Central memory CD8-positive, alpha-beta T cell (primary cell): ENCODE measurements around the gene OTOS.

Experiments
- ATAC-seq: fragments of 150-1000 bp; cut with Tn5 transposase; replicated peaks from 2 replicates; pipeline ENCODE4 v1.10.0; 2022; ENCODE audit warnings: mild to moderate bottlenecking, moderate FRiP score, moderate number of reproducible peaks; ENCODE audit not compliant: poor library complexity, severe bottlenecking; ENCODE audit errors: extremely low read depth
- DNase-seq, 2 donors: peaks; one replicate each; pipeline ENCODE4 v3.0.0; 2021; ENCODE audit warnings: low spot score in 2 of 2
- H3K27ac Mint-ChIP-seq: one replicate; pipeline ENCODE4 v1.8.0; 2022; ENCODE audit warnings: low read depth, mild to moderate bottlenecking, moderate library complexity, mixed read lengths
- H3K27me3 Mint-ChIP-seq: one replicate; pipeline ENCODE4 v1.8.0; 2022; ENCODE audit warnings: mixed read lengths
- H3K36me3 Mint-ChIP-seq: one replicate; pipeline ENCODE4 v1.8.0; 2022; ENCODE audit warnings: mild to moderate bottlenecking, moderate library complexity, mixed read lengths; ENCODE audit not compliant: insufficient read depth
- H3K4me1 Mint-ChIP-seq: one replicate; pipeline ENCODE4 v1.8.0; 2022; ENCODE audit warnings: mixed read lengths
- H3K4me3 Mint-ChIP-seq: one replicate; pipeline ENCODE4 v1.8.0; 2022; ENCODE audit warnings: mild to moderate bottlenecking, moderate library complexity, mixed read lengths
- H3K9me3 Mint-ChIP-seq: one replicate; pipeline ENCODE4 v1.8.0; 2022; ENCODE audit warnings: mixed read lengths

Gene OTOS

GRCh38 chr2:240174496-240174895 is 34.0 kb upstream of the OTOS start:
- H3K27ac Mint-ChIP-seq, result no peak overlapping the region
- no peaks in the 10 kb centered on the region for H3K4me1 Mint-ChIP-seq
- H3K9me3 Mint-ChIP-seq, result no peaks in the 10 kb centered on the region
- no peak overlapping the region for H3K4me3 Mint-ChIP-seq
- no peak for ATAC-seq
- H3K27me3 Mint-ChIP-seq, result peaks cover 56% of the 10 kb centered on the region
- H3K36me3 Mint-ChIP-seq, result no peaks in the 10 kb centered on the region
- DNase-seq, result no peak

GRCh38 chr2:240172071-240172895 is 31.8 kb upstream of the OTOS start:
- no peaks in the 10 kb centered on the region for H3K4me1 Mint-ChIP-seq
- H3K27me3 Mint-ChIP-seq, result peaks cover 58% of the 10 kb centered on the region
- no peaks in the 10 kb centered on the region for H3K36me3 Mint-ChIP-seq
- ATAC-seq (no peak), DNase-seq (no peak)
- H3K27ac Mint-ChIP-seq, result no peak overlapping the region
- H3K9me3 Mint-ChIP-seq, result no peaks in the 10 kb centered on the region
- H3K4me3 Mint-ChIP-seq, result no peak overlapping the region

GRCh38 chr2:240170883-240171282 is 30.4 kb upstream of the OTOS start:
- Mint-ChIP-seq H3K9me3 (no peaks in the 10 kb centered on the region), H3K4me3 (no peak overlapping the region), H3K27ac (no peak overlapping the region), H3K4me1 (no peaks in the 10 kb centered on the region), H3K27me3 (peaks cover 55% of the 10 kb centered on the region), H3K36me3 (no peaks in the 10 kb centered on the region)
- no peak for DNase-seq
- ATAC-seq, result no peak

- Mint-ChIP-seq H3K4me3 (no peak overlapping the region), H3K4me1 (no peaks in the 10 kb centered on the region), H3K27me3 (peaks cover 50% of the 10 kb centered on the region), H3K27ac (no peak overlapping the region), H3K9me3 (no peaks in the 10 kb centered on the region), H3K36me3 (peaks cover 1% of the 10 kb centered on the region)
- DNase-seq (no peak), ATAC-seq (no peak)
These were observed 29.9 kb upstream of the OTOS start for GRCh38 chr2:240170354-240170735.

GRCh38 chr2:240169486-240170353 is 29.3 kb upstream of the OTOS start:
- H3K27ac Mint-ChIP-seq, result no peak overlapping the region
- no peak for ATAC-seq
- H3K4me1 Mint-ChIP-seq, result no peaks in the 10 kb centered on the region
- no peak overlapping the region for H3K4me3 Mint-ChIP-seq
- H3K36me3 Mint-ChIP-seq, result peaks cover 2% of the 10 kb centered on the region
- H3K27me3 Mint-ChIP-seq, result peaks cover 47% of the 10 kb centered on the region
- no peaks in the 10 kb centered on the region for H3K9me3 Mint-ChIP-seq
- DNase-seq, result no peak

GRCh38 chr2:240168546-240169361 is 28.3 kb upstream of the OTOS start:
- ATAC-seq (no peak), DNase-seq (no peak)
- no peaks in the 10 kb centered on the region for H3K4me1 Mint-ChIP-seq
- peaks cover 47% of the 10 kb centered on the region for H3K27me3 Mint-ChIP-seq
- H3K27ac Mint-ChIP-seq, result no peak overlapping the region
- H3K9me3 Mint-ChIP-seq, result no peaks in the 10 kb centered on the region
- H3K4me3 Mint-ChIP-seq, result no peak overlapping the region
- peaks cover 2% of the 10 kb centered on the region for H3K36me3 Mint-ChIP-seq

- Mint-ChIP-seq H3K4me3 (no peak overlapping the region), H3K9me3 (no peaks in the 10 kb centered on the region), H3K4me1 (no peaks in the 10 kb centered on the region), H3K27me3 (peaks cover 47% of the 10 kb centered on the region), H3K27ac (no peak overlapping the region), H3K36me3 (peaks cover 2% of the 10 kb centered on the region)
- no peak for DNase-seq
- no peak for ATAC-seq
These were observed 27.6 kb upstream of the OTOS start for GRCh38 chr2:240168041-240168440.

GRCh38 chr2:240167588-240167880 is 27.1 kb upstream of the OTOS start:
- DNase-seq (no peak), ATAC-seq (no peak)
- no peaks in the 10 kb centered on the region for H3K9me3 Mint-ChIP-seq
- H3K4me1 Mint-ChIP-seq, result no peaks in the 10 kb centered on the region
- no peak overlapping the region for H3K4me3 Mint-ChIP-seq
- H3K27me3 Mint-ChIP-seq, result peaks cover 52% of the 10 kb centered on the region
- H3K27ac Mint-ChIP-seq, result no peak overlapping the region
- peaks cover 2% of the 10 kb centered on the region for H3K36me3 Mint-ChIP-seq

GRCh38 chr2:240166761-240167587 is 26.5 kb upstream of the OTOS start:
- H3K27ac Mint-ChIP-seq, result no peak overlapping the region
- no peaks in the 10 kb centered on the region for H3K4me1 Mint-ChIP-seq
- H3K27me3 Mint-ChIP-seq, result peaks cover 58% of the 10 kb centered on the region
- H3K36me3 Mint-ChIP-seq, result peaks cover 2% of the 10 kb centered on the region
- no peak for DNase-seq
- H3K4me3 Mint-ChIP-seq, result no peak overlapping the region
- ATAC-seq, result no peak
- H3K9me3 Mint-ChIP-seq, result no peaks in the 10 kb centered on the region

GRCh38 chr2:240166191-240166590 is 25.7 kb upstream of the OTOS start:
- H3K4me3 Mint-ChIP-seq, result no peak overlapping the region
- no peak for DNase-seq
- no peaks in the 10 kb centered on the region for H3K4me1 Mint-ChIP-seq
- H3K27ac Mint-ChIP-seq, result no peak overlapping the region
- H3K27me3 Mint-ChIP-seq, result peaks cover 56% of the 10 kb centered on the region
- no peaks in the 10 kb centered on the region for H3K9me3 Mint-ChIP-seq
- H3K36me3 Mint-ChIP-seq, result peaks cover 2% of the 10 kb centered on the region
- no peak for ATAC-seq

- ATAC-seq, result no peak
- Mint-ChIP-seq H3K27ac (no peak overlapping the region), H3K36me3 (peaks cover 2% of the 10 kb centered on the region), H3K4me3 (no peak overlapping the region), H3K27me3 (peaks cover 51% of the 10 kb centered on the region), H3K9me3 (no peaks in the 10 kb centered on the region), H3K4me1 (no peaks in the 10 kb centered on the region)
- no peak for DNase-seq
These were observed 25.2 kb upstream of the OTOS start for GRCh38 chr2:240165661-240166060.

- DNase-seq, result no peak
- no peak overlapping the region for H3K4me3 Mint-ChIP-seq
- H3K27me3 Mint-ChIP-seq, result peaks cover 51% of the 10 kb centered on the region
- H3K9me3 Mint-ChIP-seq, result no peaks in the 10 kb centered on the region
- H3K36me3 Mint-ChIP-seq, result peaks cover 2% of the 10 kb centered on the region
- no peak overlapping the region for H3K27ac Mint-ChIP-seq
- no peaks in the 10 kb centered on the region for H3K4me1 Mint-ChIP-seq
- no peak for ATAC-seq
These were observed 24.6 kb upstream of the OTOS start for GRCh38 chr2:240165034-240165433.
